Ecto neural progenitor cell (in vitro differentiated cells): Measurements from ENCODE around the gene CYP26B1.

Source experiments
- DNase-seq: peaks from one replicate; pipeline ENCODE4 v3.0.0-alpha.2; 2018; ENCODE audit warnings: low spot score

CYP26B1 gene

GRCh38 chr2:72141032-72141645 is 6.5 kb downstream of the CYP26B1 start:
- peak; percentile 36 for DNase-seq

GRCh38 chr2:72140621-72140960 is 7.1 kb downstream of the CYP26B1 start:
- no peak for DNase-seq

- DNase-seq, result peak; percentile 35
Observed at GRCh38 chr2:72139874-72140620, 7.6 kb downstream of the CYP26B1 start.

- peak; percentile 41 for DNase-seq
Observed at GRCh38 chr2:72139471-72139873, 8.2 kb downstream of the CYP26B1 start.

DNA sequence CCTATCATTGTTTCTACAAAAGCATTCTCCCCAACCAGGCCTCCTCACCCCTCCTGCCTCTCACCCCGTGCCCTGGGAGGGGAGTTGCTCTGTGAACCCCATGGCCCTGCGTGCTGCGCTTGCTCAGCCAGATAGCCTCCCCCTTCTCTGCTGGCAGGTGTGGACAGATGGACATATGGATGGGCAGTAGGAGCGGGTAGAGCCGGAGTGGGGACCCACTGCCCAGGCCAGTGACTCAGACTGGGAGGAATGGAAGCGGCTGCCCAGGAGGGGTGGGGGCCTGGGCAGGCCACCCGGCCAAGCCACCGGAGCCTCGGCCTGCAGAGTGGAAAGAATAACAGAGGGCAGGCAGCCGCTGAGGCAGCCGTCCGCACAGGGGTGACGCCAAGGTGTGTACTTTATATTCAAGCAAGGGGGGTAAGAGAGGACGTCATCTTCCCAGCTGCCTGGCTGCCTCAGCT is 8.7 kb downstream of the CYP26B1 start:
- peak; percentile 46 for DNase-seq

GRCh38 chr2:72138011-72138881 is 9.4 kb downstream of the CYP26B1 start:
- DNase-seq, result peak; percentile 51

DNA sequence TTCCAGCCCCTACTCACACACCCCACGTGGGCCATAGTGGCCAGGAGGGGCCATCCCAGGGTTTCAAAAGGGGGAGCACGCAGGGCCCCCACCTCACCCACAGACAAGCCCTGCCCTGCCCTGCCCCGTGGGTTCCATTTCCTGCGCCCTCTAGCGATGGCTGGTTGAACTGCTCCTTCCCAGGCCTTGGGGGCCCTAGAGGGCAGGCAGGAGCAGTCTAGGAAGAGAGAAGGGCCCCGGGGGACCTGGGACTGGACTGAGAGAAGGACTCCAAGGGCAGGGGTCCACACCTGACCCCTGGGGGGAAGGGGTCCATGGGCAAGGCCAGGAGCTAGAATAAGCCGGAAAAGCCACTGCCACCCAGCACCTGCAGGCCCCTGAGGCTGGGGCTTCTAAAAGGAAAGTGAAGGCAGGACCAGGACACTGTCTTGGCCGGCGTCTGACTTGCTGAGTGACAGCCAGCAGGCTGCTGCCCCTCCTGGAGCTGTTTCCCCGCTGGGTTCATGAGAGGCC is 10.1 kb downstream of the CYP26B1 start:
- DNase-seq, result peak; percentile 90

GRCh38 chr2:72136933-72137497 is 10.6 kb downstream of the CYP26B1 start:
- DNase-seq, result no peak

- DNase-seq, result no peak
Observed at GRCh38 chr2:72136331-72136730, 11.3 kb downstream of the CYP26B1 start.

GRCh38 chr2:72135921-72136320 is 11.7 kb downstream of the CYP26B1 start:
- DNase-seq, result no peak

- DNase-seq, result no peak
Observed at GRCh38 chr2:72134997-72135800, 12.5 kb downstream of the CYP26B1 start.

GRCh38 chr2:72134408-72134996 is 13.2 kb downstream of the CYP26B1 start:
- DNase-seq, result no peak

GRCh38 chr2:72133721-72134407 is 13.8 kb downstream of the CYP26B1 start:
- DNase-seq, result no peak

GRCh38 chr2:72132981-72133720 is 14.5 kb downstream of the CYP26B1 start:
- DNase-seq, result peak; percentile 41

- DNase-seq, result peak; percentile 34
Observed at GRCh38 chr2:72131916-72132841, 15.5 kb downstream of the CYP26B1 start.

- DNase-seq, result peak; percentile 37
Observed at GRCh38 chr2:72131371-72131891, 16.2 kb downstream of the CYP26B1 start.

GRCh38 chr2:72130659-72131360 is 16.9 kb downstream of the CYP26B1 start:
- DNase-seq, result peak; percentile 62
